HCT116 (cell line): Measurements from ENCODE around the gene TNRC6C. TPM values are rescaled to one million over a fixed set of nuclear protein-coding genes. Genes with fewer than 3 reads are reported as not detected.

Experiments
- ATAC-seq: fragments of 200-7000 bp; cut with Tn5 transposase; 2 replicates; pipeline ENCODE4 v1.9.1; 2020; ENCODE audit warnings: mild to moderate bottlenecking, moderate library complexity
- BruUV-seq: library from RNA; stranded (reverse); fragments of 400-500 nt; replicated peaks from 2 replicates; lab custom pipeline; 2021; lab: Mats Ljungman, UMichigan
- CTCF ChIA-PET: fragments of 300-600 bp; sonication (Branson Sonifier 250); formaldehyde crosslinking; loops from one replicate; lab custom pipeline; 2021; ENCODE audit warnings: antibody characterized with exemption; lab: Charles Lee
- POLR2A ChIA-PET: fragments of 300-600, 350-600 bp; sonication (Branson Sonifier 250); formaldehyde crosslinking; loops from one replicate; lab custom pipeline; 2021; ENCODE audit warnings: antibody characterized with exemption; lab: Charles Lee
- RAD21 ChIA-PET, 2 experiments: fragments of 300-600 bp; sonication (Branson Sonifier 250); formaldehyde crosslinking; loops; one replicate each; lab custom pipeline; 2023; ENCODE audit warnings: low total read pairs in 2 of 2; ENCODE audit not compliant: uncharacterized antibody in 2 of 2, unreplicated experiment in 2 of 2, low non-redundant PET in 1 of 2; lab: Charles Lee
- DNase-seq: peaks from one replicate; pipeline ENCODE4 v3.0.0-alpha.2; 2010; ENCODE audit warnings: low read depth, low spot score
- H2AFZ ChIP-seq: fragments of 200-600 bp; shearing (Covaris generic), sonication (generic); 2 replicates; pipeline ENCODE4 v1.6.1; 2017; ENCODE audit warnings: low read depth, mixed run types, mixed read lengths, antibody characterized with exemption, low read length; ENCODE audit not compliant: poor library complexity, severe bottlenecking
- H3K27ac ChIP-seq: 2 replicates; pipeline ENCODE4 v1.5.1; 2012; ENCODE audit warnings: low read depth, low read length
- H3K27me3 ChIP-seq: fragments of 200-600 bp; sonication (generic); 2 replicates; pipeline ENCODE4 v1.6.1; 2016; ENCODE audit warnings: mixed run types, low read length, mixed read lengths; ENCODE audit not compliant: insufficient read depth
- H3K36me3 ChIP-seq, 2 experiments: fragments of 200-500 bp in 1 of 2; fragments of 200-600 bp in 1 of 2; sonication (Bioruptor generic) in 1 of 2; sonication (generic) in 1 of 2; 2 replicates each; pipeline versions ENCODE4 v1.5.1 to v1.6.1; 2014 to 2016; ENCODE audit warnings: low read length in 2 of 2, inconsistent platforms in 1 of 2, mixed read lengths in 1 of 2, mixed run types in 1 of 2; ENCODE audit not compliant: insufficient read depth in 2 of 2, control insufficient read depth in 1 of 2
- H3K4me1 ChIP-seq, 2 experiments: fragments of 200-600 bp in 1 of 2; sonication (generic) in 1 of 2; 2 replicates each; pipeline versions ENCODE4 v1.5.1 to v1.6.1; 2012 to 2017; ENCODE audit warnings: low read length in 2 of 2, inconsistent platforms in 1 of 2, mild to moderate bottlenecking in 1 of 2, mixed read lengths in 1 of 2, mixed run types in 1 of 2, moderate library complexity in 1 of 2; ENCODE audit not compliant: insufficient read depth in 2 of 2, control insufficient read depth in 1 of 2
- H3K4me2 ChIP-seq: fragments of 200-600 bp; sonication (generic); 2 replicates; pipeline ENCODE4 v1.6.1; 2017; ENCODE audit warnings: mixed run types, low read length, mixed read lengths
- H3K4me3 ChIP-seq, 2 experiments: fragments of 200-600 bp in 1 of 2; sonication (generic) in 1 of 2; replicated peaks in 1 of 2; 2 replicates each; pipeline ENCODE4 v1.5.1; 2011 to 2016; ENCODE audit warnings: low read length in 2 of 2, control low read depth in 1 of 2, low read depth in 1 of 2, mild to moderate bottlenecking in 1 of 2, mixed read lengths in 1 of 2, mixed run types in 1 of 2
- H3K79me2 ChIP-seq: fragments of 200-600 bp; sonication (generic); 2 replicates; pipeline ENCODE4 v1.6.1; 2017; ENCODE audit warnings: mild to moderate bottlenecking, mixed run types, low read length, moderate library complexity, mixed read lengths; ENCODE audit not compliant: insufficient read depth
- H3K9ac ChIP-seq: fragments of 200-600 bp; sonication (generic); 2 replicates; pipeline ENCODE4 v1.6.1; 2016; ENCODE audit warnings: low read length, mixed read lengths
- H3K9me2 ChIP-seq: fragments of 200-600 bp; sonication (generic), shearing (Covaris generic); 2 replicates; pipeline ENCODE4 v1.6.1; 2017; ENCODE audit warnings: mixed run types, mild to moderate bottlenecking, moderate library complexity; ENCODE audit not compliant: insufficient read depth
- H3K9me3 ChIP-seq, 2 experiments: fragments of 200-500 bp in 1 of 2; fragments of 200-600 bp in 1 of 2; sonication (Bioruptor generic) in 1 of 2; sonication (generic) in 1 of 2; 2 replicates each; pipeline ENCODE4 v1.6.1; 2014 to 2017; ENCODE audit warnings: low read length in 2 of 2, mixed read lengths in 2 of 2, inconsistent platforms in 1 of 2, low read depth in 1 of 2, mild to moderate bottlenecking in 1 of 2, mixed run types in 1 of 2, moderate library complexity in 1 of 2; ENCODE audit not compliant: control insufficient read depth in 1 of 2, insufficient read depth in 1 of 2
- H4K20me1 ChIP-seq: fragments of 200-600 bp; sonication (generic), shearing (Covaris generic); 2 replicates; pipeline ENCODE4 v1.6.1; 2017; ENCODE audit warnings: mixed run types, mild to moderate bottlenecking, moderate library complexity; ENCODE audit not compliant: insufficient read depth
- ATF3 ChIP-seq: IDR thresholded peaks from 2 replicates; pipeline ENCODE4 v1.6.1; 2012
- CEBPB ChIP-seq: IDR thresholded peaks from 2 replicates; pipeline ENCODE4 v1.6.1; 2012; ENCODE audit warnings: low read depth
- CTCF ChIP-seq, 3 experiments: fragments of 200-600 bp in 1 of 3; sonication (generic) in 1 of 3; IDR thresholded peaks in 2 of 3; conservative IDR thresholded peaks in 1 of 3; 2 replicates each; pipeline ENCODE4 v1.5.1; 2012 to 2017; ENCODE audit warnings: low read depth in 2 of 3, low read length in 2 of 3, antibody characterized with exemption in 1 of 3, borderline replicate concordance in 1 of 3, control low read depth in 1 of 3, mild to moderate bottlenecking in 1 of 3, mixed read lengths in 1 of 3, mixed run types in 1 of 3, moderate library complexity in 1 of 3; ENCODE audit not compliant: insufficient read depth in 1 of 3
- EGR1 ChIP-seq: IDR thresholded peaks from 2 replicates; pipeline ENCODE4 v1.6.1; 2012; ENCODE audit warnings: low read depth
- EZH2phosphoT487 ChIP-seq: fragments of 200-600 bp; IDR thresholded peaks from 2 replicates; pipeline ENCODE4 v1.6.1; 2018; ENCODE audit warnings: antibody characterized with exemption, borderline replicate concordance
- MAX ChIP-seq: IDR thresholded peaks from 2 replicates; pipeline ENCODE4 v1.6.1; 2012
- POLR2A ChIP-seq: IDR thresholded peaks from 2 replicates; pipeline ENCODE4 v1.7.0; 2011; ENCODE audit warnings: borderline replicate concordance; ENCODE audit not compliant: insufficient read depth, insufficient read length; ENCODE audit errors: extremely low read depth
- POLR2AphosphoS5 ChIP-seq: IDR thresholded peaks from 2 replicates; pipeline ENCODE4 v1.6.1; 2011; ENCODE audit warnings: mild to moderate bottlenecking, low read depth, low read length, moderate library complexity
- RAD21 ChIP-seq: IDR thresholded peaks from 2 replicates; pipeline ENCODE4 v1.6.1; 2012; ENCODE audit warnings: low read depth, mild to moderate bottlenecking
- REST ChIP-seq: IDR thresholded peaks from 2 replicates; pipeline ENCODE4 v1.6.1; 2012; ENCODE audit warnings: low read depth
- SIN3A ChIP-seq: IDR thresholded peaks from 2 replicates; pipeline ENCODE4 v1.6.1; 2012; ENCODE audit warnings: low read depth
- SP1 ChIP-seq: IDR thresholded peaks from 2 replicates; pipeline ENCODE4 v1.6.1; 2012; ENCODE audit warnings: low read depth
- SRF ChIP-seq: IDR thresholded peaks from 2 replicates; pipeline ENCODE4 v1.6.1; 2012; ENCODE audit warnings: low read depth
- TCF7L2 ChIP-seq: IDR thresholded peaks from 2 replicates; pipeline ENCODE4 v1.7.0; 2011; ENCODE audit warnings: borderline replicate concordance, inconsistent platforms; ENCODE audit not compliant: insufficient read depth, insufficient read length; ENCODE audit errors: extremely low read depth
- ZBTB33 ChIP-seq: IDR thresholded peaks from 2 replicates; pipeline ENCODE4 v1.6.1; 2011; ENCODE audit warnings: mild to moderate bottlenecking, low read length, moderate library complexity; ENCODE audit not compliant: insufficient replicate concordance; ENCODE audit errors: extremely low read depth
- ZNF274 ChIP-seq: fragments of 200-500 bp; sonication (Bioruptor generic); IDR thresholded peaks from 2 replicates; pipeline ENCODE4 v1.6.1; 2014; ENCODE audit warnings: mild to moderate bottlenecking, low read depth, low read length, inconsistent platforms
- intact Hi-C: fragments of 100-400 bp; cut with micrococcal nuclease; formaldehyde crosslinking; loops from 2 replicates; pipeline ENCODE4 v1.10.0; 2022
- total RNA-seq: library from RNA; stranded (reverse); gene quantifications from one replicate; pipeline ENCODE4 v1.2.1, GENCODE V29; 2021; ENCODE audit not compliant: unreplicated experiment

Gene TNRC6C
- total RNA-seq, 1 experiment from 2014 or later, result 23.4 TPM

- CTCF ChIA-PET, result no interaction called here
- no peak overlapping the region for H3K4me3 ChIP-seq
- H3K9me3 ChIP-seq, result no peaks in the 10 kb centered on the region
- BruUV-seq, result no TSS peak
- peaks cover 0 to 4% of the 10 kb centered on the region in 2 experiments; a peak in 1 of 4 replicates for H3K4me1 ChIP-seq
- TF ChIP-seq SIN3A (no peak), ZBTB33 (no peak), CTCF (IDR thresholded peaks at IDR 0.05 in 2 of 3, conservative IDR thresholded peaks at IDR 0.05 in 1 of 3; ENCODE audit: borderline replicate concordance in 1 of 3, insufficient read depth in 1 of 3, low read depth in 2 of 3, low read length in 2 of 3) (no peak), ZNF274 (no peak), ATF3 (no peak), EZH2phosphoT487 (no peak), RAD21 (no peak), TCF7L2 (no peak), CEBPB (no peak), SP1 (no peak), POLR2A (no peak), MAX (no peak), SRF (no peak), POLR2AphosphoS5 (no peak), EGR1 (no peak), REST (no peak)
- H4K20me1 ChIP-seq, result no peaks in the 10 kb centered on the region
- no peak overlapping the region for H3K27ac ChIP-seq
- H3K9me2 ChIP-seq, result no peaks in the 10 kb centered on the region
- no peak overlapping the region for H2AFZ ChIP-seq
- POLR2A ChIA-PET, result interaction anchor here (1.1 kb wide), 1 partner anchor 14 kb away, joined by 5 read pairs; the partner anchor contains the start of gene TNRC6C
- H3K36me3 ChIP-seq, result no peaks in the 10 kb centered on the region
- no peaks in the 10 kb centered on the region for H3K79me2 ChIP-seq
- no peak overlapping the region for H3K4me2 ChIP-seq
- RAD21 ChIA-PET, result no interaction called here
- no peak for DNase-seq
- intact Hi-C loops, result no loop called here
- H3K9ac ChIP-seq, result no peak overlapping the region
- no peak for ATAC-seq
- no peaks in the 10 kb centered on the region for H3K27me3 ChIP-seq
Observed at GRCh38 chr17:77944390-77945222, 13.9 kb upstream of the TNRC6C start.
